H1 (cell line): ENCODE results near the gene MRGPRX2. TPM values are rescaled to one million over a fixed set of nuclear protein-coding genes. Genes with fewer than 3 reads are reported as not detected.

Source experiments
- CTCF ChIA-PET: fragments of 300-600 bp; sonication (Branson Sonifier 250); formaldehyde crosslinking; loops from one replicate; lab custom pipeline; 2021; ENCODE audit not compliant: partially characterized antibody; lab: Charles Lee
- POLR2A ChIA-PET: fragments of 300-600 bp; sonication (Branson Sonifier 250); formaldehyde crosslinking; loops from one replicate; lab custom pipeline; 2021; ENCODE audit warnings: inconsistent platforms; ENCODE audit not compliant: partially characterized antibody; lab: Charles Lee
- DNase-seq, 2 experiments: peaks; one replicate each; pipeline versions ENCODE4 v3.0.0 to v3.0.0-alpha.2; 2010 to 2022; ENCODE audit warnings: low spot score in 2 of 2, low read depth in 1 of 2, mixed read lengths in 1 of 2
- FAIRE-seq: peaks from 2 replicates; lab custom pipeline; 2011; peaks lifted over from hg19 to GRCh38; lab: Jason Lieb, UNC
- H2AFZ ChIP-seq: 2 replicates; pipeline ENCODE4 v1.8.1; 2012; ENCODE audit warnings: low read length, inconsistent platforms
- H2AK5ac ChIP-seq: 2 replicates; pipeline ENCODE4 v1.6.1; 2013; ENCODE audit warnings: low read depth, low read length
- H2BK120ac ChIP-seq: replicated peaks from 2 replicates; pipeline ENCODE3; 2013; ENCODE audit warnings: low read depth, low read length, inconsistent platforms
- H2BK12ac ChIP-seq: 2 replicates; pipeline ENCODE4 v1.6.1; 2013; ENCODE audit warnings: low read depth, low read length
- H2BK15ac ChIP-seq: 2 replicates; pipeline ENCODE4 v1.6.1; 2013; ENCODE audit warnings: low read length
- H2BK20ac ChIP-seq: 2 replicates; pipeline ENCODE4 v1.6.1; 2013; ENCODE audit warnings: low read length
- H2BK5ac ChIP-seq: 2 replicates; pipeline ENCODE4 v1.6.1; 2013; ENCODE audit warnings: low read depth, low read length
- H3K14ac ChIP-seq: 2 replicates; pipeline ENCODE4 v1.6.1; 2013; ENCODE audit warnings: inconsistent platforms; ENCODE audit not compliant: insufficient read length
- H3K18ac ChIP-seq: 2 replicates; pipeline ENCODE4 v1.6.1; 2013; ENCODE audit warnings: low read length; ENCODE audit errors: extremely low read depth
- H3K23ac ChIP-seq: 2 replicates; pipeline ENCODE4 v1.6.1; 2013; ENCODE audit warnings: inconsistent platforms; ENCODE audit not compliant: insufficient read length
- H3K23me2 ChIP-seq: 2 replicates; pipeline ENCODE4 v1.6.1; 2013; ENCODE audit warnings: low read depth, low read length
- H3K27ac ChIP-seq: 2 replicates; pipeline ENCODE4 v1.6.1; 2011; ENCODE audit warnings: low read depth, low read length, inconsistent platforms
- H3K27me3 ChIP-seq, 4 experiments: replicated peaks in 1 of 4; 1 replicate in 1 of 4; 2 replicates in 3 of 4; pipeline versions ENCODE4 v1.6.1 to v1.8.1; 2011 to 2013; ENCODE audit warnings: low read length in 3 of 4, mild to moderate bottlenecking in 3 of 4, inconsistent platforms in 2 of 4, mixed read lengths in 2 of 4, moderate library complexity in 1 of 4; ENCODE audit not compliant: control insufficient read depth in 3 of 4, insufficient read depth in 3 of 4; ENCODE audit errors: extremely low read depth in 1 of 4
- H3K36me3 ChIP-seq, 4 experiments: 2 replicates each; pipeline versions ENCODE4 v1.6.1 to v1.8.1; 2011 to 2013; ENCODE audit warnings: mild to moderate bottlenecking in 4 of 4, low read length in 3 of 4, moderate library complexity in 2 of 4, control low read depth in 1 of 4, inconsistent platforms in 1 of 4; ENCODE audit not compliant: insufficient read depth in 4 of 4, control insufficient read depth in 2 of 4
- H3K4ac ChIP-seq: replicated peaks from 2 replicates; pipeline ENCODE3; 2013; ENCODE audit warnings: low read length, low read depth, mixed read lengths, inconsistent platforms; ENCODE audit not compliant: insufficient read length
- H3K4me1 ChIP-seq, 4 experiments: replicated peaks in 1 of 4; 1 replicate in 1 of 4; 2 replicates in 3 of 4; pipeline versions ENCODE4 v1.6.1 to v1.8.1; 2011 to 2013; ENCODE audit warnings: low read length in 3 of 4, inconsistent platforms in 2 of 4, mixed read lengths in 1 of 4; ENCODE audit not compliant: insufficient read depth in 4 of 4, control insufficient read depth in 3 of 4
- H3K4me2 ChIP-seq, 2 experiments: 2 replicates each; pipeline versions ENCODE4 v1.6.1 to v1.8.1; 2011 to 2013; ENCODE audit warnings: low read depth in 2 of 2, low read length in 2 of 2, control low read depth in 1 of 2, inconsistent platforms in 1 of 2, mild to moderate bottlenecking in 1 of 2; ENCODE audit not compliant: insufficient read depth in 1 of 2
- H3K4me3 ChIP-seq, 4 experiments: fragments of 200-600, 300-600 bp in 1 of 4; sonication (generic), shearing (Covaris generic), sonication (Bioruptor Twin) in 1 of 4; 2 replicates each; pipeline versions ENCODE4 v1.5.1 to v1.8.1; 2011 to 2016; ENCODE audit warnings: low read length in 4 of 4, low read depth in 3 of 4, control low read depth in 2 of 4, inconsistent platforms in 2 of 4, mild to moderate bottlenecking in 2 of 4, mixed read lengths in 1 of 4, moderate library complexity in 1 of 4; ENCODE audit not compliant: insufficient read depth in 2 of 4; ENCODE audit errors: extremely low read depth in 1 of 4
- H3K56ac ChIP-seq: replicated peaks from 2 replicates; pipeline ENCODE3; 2013; ENCODE audit warnings: low read depth, mild to moderate bottlenecking, mixed read lengths, low read length, inconsistent platforms; ENCODE audit not compliant: insufficient read length
- H3K79me1 ChIP-seq: 2 replicates; pipeline ENCODE4 v1.6.1; 2013; ENCODE audit warnings: low read depth, low read length, control low read depth
- H3K79me2 ChIP-seq, 2 experiments: 2 replicates each; pipeline versions ENCODE4 v1.6.1 to v1.8.1; 2012 to 2013; ENCODE audit warnings: low read length in 2 of 2, mild to moderate bottlenecking in 2 of 2, inconsistent platforms in 1 of 2; ENCODE audit not compliant: insufficient read depth in 2 of 2, control insufficient read depth in 1 of 2
- H3K9ac ChIP-seq, 4 experiments: replicated peaks in 1 of 4; 1 replicate in 1 of 4; 2 replicates in 3 of 4; pipeline versions ENCODE4 v1.6.1 to v1.8.1; 2011 to 2013; ENCODE audit warnings: low read depth in 3 of 4, low read length in 3 of 4, control low read depth in 2 of 4, mild to moderate bottlenecking in 2 of 4, moderate library complexity in 2 of 4, inconsistent platforms in 1 of 4; ENCODE audit errors: extremely low read depth in 1 of 4
- H3K9me3 ChIP-seq, 2 experiments: 2 replicates each; pipeline versions ENCODE4 v1.6.1 to v1.8.1; 2012 to 2013; ENCODE audit warnings: mild to moderate bottlenecking in 2 of 2, moderate library complexity in 2 of 2, control low read depth in 1 of 2, inconsistent platforms in 1 of 2, low read depth in 1 of 2, low read length in 1 of 2, mixed read lengths in 1 of 2; ENCODE audit not compliant: insufficient read depth in 2 of 2
- H4K20me1 ChIP-seq, 2 experiments: replicated peaks in 1 of 2; 2 replicates each; pipeline versions ENCODE3 to v1.8.1; 2011 to 2013; ENCODE audit warnings: inconsistent platforms in 2 of 2, low read length in 2 of 2, mild to moderate bottlenecking in 1 of 2; ENCODE audit not compliant: insufficient read depth in 2 of 2, control insufficient read depth in 1 of 2
- H4K5ac ChIP-seq: 2 replicates; pipeline ENCODE4 v1.6.1; 2013; ENCODE audit warnings: low read length, low read depth, mixed read lengths, inconsistent platforms; ENCODE audit not compliant: insufficient read length
- H4K8ac ChIP-seq: 2 replicates; pipeline ENCODE4 v1.8.0; 2013; ENCODE audit warnings: mild to moderate bottlenecking, moderate library complexity, low read length, inconsistent platforms; ENCODE audit not compliant: insufficient read depth; ENCODE audit errors: extremely low read depth
- H4K91ac ChIP-seq: replicated peaks from 2 replicates; pipeline ENCODE3; 2013; ENCODE audit warnings: low read length, mixed read lengths, inconsistent platforms; ENCODE audit not compliant: insufficient read length
- BACH1 ChIP-seq: IDR thresholded peaks from 2 replicates; pipeline ENCODE4 v1.6.1; 2012; ENCODE audit warnings: low read length, improper control_type of control experiment
- EP300 ChIP-seq, 2 experiments: IDR thresholded peaks; 1 replicate in 1 of 2; 2 replicates in 1 of 2; pipeline ENCODE4 v1.6.1; 2011 to 2012; ENCODE audit warnings: low read depth in 2 of 2, low read length in 2 of 2, mild to moderate bottlenecking in 2 of 2, borderline replicate concordance in 1 of 2, inconsistent platforms in 1 of 2, moderate library complexity in 1 of 2
- FOSL1 ChIP-seq: IDR thresholded peaks from 2 replicates; pipeline ENCODE4 v1.6.1; 2011; ENCODE audit warnings: mild to moderate bottlenecking, low read depth, low read length, moderate library complexity; ENCODE audit not compliant: insufficient read depth
- KDM1A ChIP-seq: fragments of 200-600, 300-600 bp; sonication (generic); IDR thresholded peaks from 2 replicates; pipeline ENCODE4 v1.7.1; 2016; ENCODE audit warnings: mild to moderate bottlenecking, low read length, borderline replicate concordance
- NANOG ChIP-seq: IDR thresholded peaks from 2 replicates; pipeline ENCODE4 v1.6.1; 2011; ENCODE audit warnings: low read length, low read depth, mild to moderate bottlenecking, inconsistent platforms; ENCODE audit not compliant: insufficient read depth, poor library complexity, severe bottlenecking
- PHF8 ChIP-seq: fragments of 200-600 bp; sonication (generic); conservative IDR thresholded peaks from 2 replicates; pipeline ENCODE4 v1.7.1; 2012; ENCODE audit warnings: low read depth, mild to moderate bottlenecking, inconsistent platforms, low read length, moderate library complexity
- TBP ChIP-seq: IDR thresholded peaks from 2 replicates; pipeline ENCODE4 v1.6.1; 2011; ENCODE audit warnings: low read depth, low read length, improper control_type of control experiment
- WGBS, 2 experiments: shearing (Covaris generic) in 1 of 2; methylation state at CpG; one replicate each; pipeline versions ENCODE4 v1.1.6 to v1.1.7; 2013 to 2015; ENCODE audit warnings: low lambda C conversion rate in 2 of 2, mixed read lengths in 2 of 2, inconsistent platforms in 1 of 2, low coverage in 1 of 2, missing lambda C conversion rate in 1 of 2; ENCODE audit not compliant: insufficient replicate concordance in 2 of 2, insufficient coverage in 1 of 2, insufficient read length in 1 of 2; ENCODE audit errors: extremely low coverage in 1 of 2, missing lambda C conversion rate in 1 of 2; 5-methylcytosine and 5-hydroxymethylcytosine counted together
- polyA plus RNA-seq, 7 experiments: library from polyadenylated mRNA; depleted of rRNA in 3 of 7; stranded (reverse) in 5 of 7; unstranded in 2 of 7; fragments of >200 nt in 5 of 7; fragments of 200-250 nt in 2 of 7; gene quantifications; 1 replicate in 5 of 7; 2 replicates in 1 of 7; 4 replicates in 1 of 7; pipeline versions ENCODE4 v1.2.1 to v1.2.3, GENCODE V29; 2011 to 2013; ENCODE audit warnings: missing spikeins in 2 of 7, mixed read lengths in 2 of 7
- total RNA-seq: library from RNA; stranded (reverse); fragmentation: NEBNext Ultra II Directional; extraction: Animal tissue kit (Norgen Biotek cat#: 25700); gene quantifications from 2 replicates; pipeline ENCODE4 v1.2.1, GENCODE V29; 2021
- TF ChIP-seq, protein P1 (sequence below), 3 experiments: IDR thresholded peaks; 1 replicate in 2 of 3; 2 replicates in 1 of 3; pipeline versions ENCODE4 v1.5.1 to v1.6.1; 2011; ENCODE audit warnings: low read length in 3 of 3, mild to moderate bottlenecking in 3 of 3, inconsistent platforms in 2 of 3, low read depth in 1 of 3, moderate library complexity in 1 of 3; ENCODE audit not compliant: insufficient read depth in 1 of 3; ENCODE audit errors: control extremely low read depth in 1 of 3

MRGPRX2 gene
- total and polyA plus RNA-seq, 2 of the 8 experiments (the other 6 are each of a cell fraction or from before 2014, with no cell fraction given): not detected

- no peak overlapping the region for H3K9ac ChIP-seq
- POLR2A ChIA-PET: no interaction called here
- no peak overlapping the region for H3K27ac ChIP-seq
Measured at GRCh38 chr11:19027829-19028595, 32.5 kb downstream of the MRGPRX2 start.

More at GRCh38 chr11:19027829-19028595, 32.5 kb downstream of the MRGPRX2 start:
- no peak overlapping the region for H3K56ac ChIP-seq
- no peaks in the 10 kb centered on the region for H3K9me3 ChIP-seq
- H3K4me3 ChIP-seq: no peak overlapping the region
- H3K23me2 ChIP-seq: no peaks in the 10 kb centered on the region
- no peak overlapping the region for H2BK5ac ChIP-seq
- no peak overlapping the region for H2BK15ac ChIP-seq
- H4K91ac ChIP-seq: no peak overlapping the region
- H4K8ac ChIP-seq: no peak overlapping the region
- H3K79me2 ChIP-seq: no peaks in the 10 kb centered on the region
- H3K4me2 ChIP-seq: no peak overlapping the region
- no peak for FAIRE-seq
- TF ChIP-seq NANOG (no peak), PHF8 (no peak), EP300 (IDR thresholded peaks at IDR 0.05; ENCODE audit: borderline replicate concordance in 1 of 2, low read depth in 2 of 2, low read length in 2 of 2) (no peak), TBP (no peak), BACH1 (no peak), FOSL1 (no peak), KDM1A (no peak)
- TF ChIP-seq, protein P1, sequence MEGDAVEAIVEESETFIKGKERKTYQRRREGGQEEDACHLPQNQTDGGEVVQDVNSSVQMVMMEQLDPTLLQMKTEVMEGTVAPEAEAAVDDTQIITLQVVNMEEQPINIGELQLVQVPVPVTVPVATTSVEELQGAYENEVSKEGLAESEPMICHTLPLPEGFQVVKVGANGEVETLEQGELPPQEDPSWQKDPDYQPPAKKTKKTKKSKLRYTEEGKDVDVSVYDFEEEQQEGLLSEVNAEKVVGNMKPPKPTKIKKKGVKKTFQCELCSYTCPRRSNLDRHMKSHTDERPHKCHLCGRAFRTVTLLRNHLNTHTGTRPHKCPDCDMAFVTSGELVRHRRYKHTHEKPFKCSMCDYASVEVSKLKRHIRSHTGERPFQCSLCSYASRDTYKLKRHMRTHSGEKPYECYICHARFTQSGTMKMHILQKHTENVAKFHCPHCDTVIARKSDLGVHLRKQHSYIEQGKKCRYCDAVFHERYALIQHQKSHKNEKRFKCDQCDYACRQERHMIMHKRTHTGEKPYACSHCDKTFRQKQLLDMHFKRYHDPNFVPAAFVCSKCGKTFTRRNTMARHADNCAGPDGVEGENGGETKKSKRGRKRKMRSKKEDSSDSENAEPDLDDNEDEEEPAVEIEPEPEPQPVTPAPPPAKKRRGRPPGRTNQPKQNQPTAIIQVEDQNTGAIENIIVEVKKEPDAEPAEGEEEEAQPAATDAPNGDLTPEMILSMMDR (IDR thresholded peaks at IDR 0.05; ENCODE audit: control extremely low read depth in 1 of 3, insufficient read depth in 1 of 3, low read depth in 1 of 3, low read length in 3 of 3): no peak
- H3K23ac ChIP-seq: no peak overlapping the region
- H3K4me1 ChIP-seq: no peaks in the 10 kb centered on the region
- H3K79me1 ChIP-seq: no peaks in the 10 kb centered on the region
- H2BK20ac ChIP-seq: no peak overlapping the region
- H2AK5ac ChIP-seq: no peak overlapping the region
- no peak for DNase-seq
- no peak overlapping the region for H3K14ac ChIP-seq
- CTCF ChIA-PET: interaction anchor here (0.7 kb wide), 1 partner anchor 183 kb away, joined by 3 read pairs; no protein-coding TSS in a partner anchor
- H3K18ac ChIP-seq: no peak overlapping the region
- no peak overlapping the region for H2AFZ ChIP-seq
- H3K27me3 ChIP-seq: no peaks in the 10 kb centered on the region
- 87% methylated on average over 2 of the region's 2 CpGs; no CpG with 5 or more reads in 1 of the 2 experiments for WGBS, 2 experiments
- H3K36me3 ChIP-seq: no peaks in the 10 kb centered on the region
- no peak overlapping the region for H4K5ac ChIP-seq
- no peak overlapping the region for H2BK120ac ChIP-seq
- no peak overlapping the region for H3K4ac ChIP-seq
- no peak overlapping the region for H2BK12ac ChIP-seq
- H4K20me1 ChIP-seq: peaks cover 0 to 2% of the 10 kb centered on the region in 2 experiments
